Right atrium auricular region (tissue), 2 donors: ENCODE measurements around the gene SYT7. TPM values are rescaled to one million over a fixed set of nuclear protein-coding genes. Genes with fewer than 3 reads are reported as not detected.

Source experiments
- DNase-seq: peaks from one replicate; pipeline ENCODE4 v3.0.0-alpha.2; 2019; ENCODE audit warnings: low spot score
- H3K27ac ChIP-seq, 2 donors: fragments of 200-600 bp; sonication (generic); 1 replicate in 1 of 2; 2 replicates in 1 of 2; pipeline ENCODE4 v1.5.1; 2016 to 2019
- H3K27me3 ChIP-seq, 2 donors: fragments of 200-600 bp; sonication (generic); one replicate each; pipeline versions ENCODE4 v1.5.1 to v1.6.0; 2017 to 2019
- H3K36me3 ChIP-seq: fragments of 200-600 bp; sonication (generic); one replicate; pipeline ENCODE4 v1.5.1; 2016
- H3K4me1 ChIP-seq, 2 donors: fragments of 200-600 bp; sonication (generic); one replicate each; pipeline versions ENCODE4 v1.5.1 to v1.6.0; 2017 to 2019
- H3K4me3 ChIP-seq, 2 donors: fragments of 200-600 bp; sonication (generic); 1 replicate in 1 of 2; 2 replicates in 1 of 2; pipeline ENCODE4 v1.5.1; 2017 to 2019; ENCODE audit warnings: mild to moderate bottlenecking in 1 of 2, moderate library complexity in 1 of 2
- H3K9me3 ChIP-seq, 2 donors: fragments of 200-600 bp; sonication (generic); one replicate each; pipeline ENCODE4 v1.5.1; 2019
- total RNA-seq, 2 donors: library from RNA; depleted of rRNA; stranded (reverse); fragments of >200 nt; gene quantifications; one replicate each; pipeline ENCODE4 v1.1.0, GENCODE V29; 2016
- TF ChIP-seq, protein P1 (sequence below), 2 donors: fragments of 200-600 bp; sonication (generic); IDR thresholded peaks; one replicate each; pipeline ENCODE4 v1.5.1; 2019; ENCODE audit warnings: antibody characterized with exemption in 2 of 2

Gene SYT7
- total RNA-seq, 2 donors from 2014 or later, result 19.2 to 23.6 TPM

GRCh38 chr11:61603667-61604066 is 22.8 kb upstream of the SYT7 start:
- Histone ChIP-seq H3K27me3 (no peaks in the 10 kb centered on the region), H3K4me1 (peaks cover 2 to 25% of the 10 kb centered on the region in 2 donors), H3K36me3 (no peaks in the 10 kb centered on the region), H3K27ac (peak overlapping the region; percentile 23 to 47), H3K4me3 (no peak overlapping the region), H3K9me3 (no peaks in the 10 kb centered on the region)
- no peak for DNase-seq
- TF ChIP-seq, protein P1, sequence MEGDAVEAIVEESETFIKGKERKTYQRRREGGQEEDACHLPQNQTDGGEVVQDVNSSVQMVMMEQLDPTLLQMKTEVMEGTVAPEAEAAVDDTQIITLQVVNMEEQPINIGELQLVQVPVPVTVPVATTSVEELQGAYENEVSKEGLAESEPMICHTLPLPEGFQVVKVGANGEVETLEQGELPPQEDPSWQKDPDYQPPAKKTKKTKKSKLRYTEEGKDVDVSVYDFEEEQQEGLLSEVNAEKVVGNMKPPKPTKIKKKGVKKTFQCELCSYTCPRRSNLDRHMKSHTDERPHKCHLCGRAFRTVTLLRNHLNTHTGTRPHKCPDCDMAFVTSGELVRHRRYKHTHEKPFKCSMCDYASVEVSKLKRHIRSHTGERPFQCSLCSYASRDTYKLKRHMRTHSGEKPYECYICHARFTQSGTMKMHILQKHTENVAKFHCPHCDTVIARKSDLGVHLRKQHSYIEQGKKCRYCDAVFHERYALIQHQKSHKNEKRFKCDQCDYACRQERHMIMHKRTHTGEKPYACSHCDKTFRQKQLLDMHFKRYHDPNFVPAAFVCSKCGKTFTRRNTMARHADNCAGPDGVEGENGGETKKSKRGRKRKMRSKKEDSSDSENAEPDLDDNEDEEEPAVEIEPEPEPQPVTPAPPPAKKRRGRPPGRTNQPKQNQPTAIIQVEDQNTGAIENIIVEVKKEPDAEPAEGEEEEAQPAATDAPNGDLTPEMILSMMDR (IDR thresholded peaks at IDR 0.05), result no peak

DNA sequence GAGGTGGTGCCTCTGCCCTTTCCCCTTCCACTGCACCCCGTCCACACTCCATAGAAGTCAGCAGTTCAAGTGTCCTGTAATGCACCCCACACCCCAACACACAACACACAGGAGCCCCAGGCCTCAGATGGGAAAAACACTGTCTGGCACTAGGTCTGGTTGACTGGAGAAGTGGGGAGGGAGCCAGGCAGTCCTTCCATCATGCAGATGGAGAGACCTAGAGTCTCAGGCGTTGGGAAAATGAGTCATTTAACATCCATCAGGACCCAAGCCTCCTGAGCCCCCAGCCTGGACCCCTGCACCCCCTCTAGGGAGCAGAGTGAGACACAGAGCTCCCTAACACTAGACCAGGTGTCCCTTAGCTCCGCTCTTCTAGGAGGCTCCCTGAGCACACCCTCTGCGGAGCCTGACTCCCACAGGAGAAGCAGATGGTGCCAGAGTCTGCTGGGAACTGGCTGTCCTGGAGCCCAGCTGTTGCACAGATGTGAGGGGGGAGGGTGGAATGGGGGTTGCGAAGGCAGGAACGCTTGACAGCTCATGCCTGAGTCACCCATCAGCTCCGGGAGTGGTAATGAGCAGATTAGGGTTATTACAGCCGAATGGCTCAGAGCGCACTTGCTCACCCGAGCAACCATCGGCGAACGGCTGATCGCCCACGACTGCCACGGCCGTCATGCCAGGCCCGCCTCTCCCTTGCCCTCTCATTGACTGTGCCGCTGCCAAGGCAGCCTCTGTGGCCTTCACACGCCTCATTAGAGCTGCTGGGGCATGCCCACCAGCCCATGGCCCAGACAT is 22.1 kb upstream of the SYT7 start:
- no peaks in the 10 kb centered on the region for H3K27me3 ChIP-seq
- no peaks in the 10 kb centered on the region for H3K9me3 ChIP-seq
- H3K36me3 ChIP-seq, result no peaks in the 10 kb centered on the region
- peak; percentile 87 for DNase-seq
- H3K4me3 ChIP-seq, result no peak overlapping the region
- peak overlapping the region; percentile 23 to 47 for H3K27ac ChIP-seq
- TF ChIP-seq, protein P1 (IDR thresholded peaks at IDR 0.05), result no peak
- peaks cover 2 to 31% of the 10 kb centered on the region in 2 donors for H3K4me1 ChIP-seq

GRCh38 chr11:61601512-61601911 is 20.6 kb upstream of the SYT7 start:
- H3K36me3 ChIP-seq, result no peaks in the 10 kb centered on the region
- TF ChIP-seq, protein P1 (IDR thresholded peaks at IDR 0.05), result no peak
- H3K4me1 ChIP-seq, result peaks cover 2 to 31% of the 10 kb centered on the region in 2 donors
- H3K27me3 ChIP-seq, result no peaks in the 10 kb centered on the region
- H3K9me3 ChIP-seq, result no peaks in the 10 kb centered on the region
- no peak for DNase-seq
- H3K27ac ChIP-seq, result no peak overlapping the region
- no peak overlapping the region for H3K4me3 ChIP-seq

DNA sequence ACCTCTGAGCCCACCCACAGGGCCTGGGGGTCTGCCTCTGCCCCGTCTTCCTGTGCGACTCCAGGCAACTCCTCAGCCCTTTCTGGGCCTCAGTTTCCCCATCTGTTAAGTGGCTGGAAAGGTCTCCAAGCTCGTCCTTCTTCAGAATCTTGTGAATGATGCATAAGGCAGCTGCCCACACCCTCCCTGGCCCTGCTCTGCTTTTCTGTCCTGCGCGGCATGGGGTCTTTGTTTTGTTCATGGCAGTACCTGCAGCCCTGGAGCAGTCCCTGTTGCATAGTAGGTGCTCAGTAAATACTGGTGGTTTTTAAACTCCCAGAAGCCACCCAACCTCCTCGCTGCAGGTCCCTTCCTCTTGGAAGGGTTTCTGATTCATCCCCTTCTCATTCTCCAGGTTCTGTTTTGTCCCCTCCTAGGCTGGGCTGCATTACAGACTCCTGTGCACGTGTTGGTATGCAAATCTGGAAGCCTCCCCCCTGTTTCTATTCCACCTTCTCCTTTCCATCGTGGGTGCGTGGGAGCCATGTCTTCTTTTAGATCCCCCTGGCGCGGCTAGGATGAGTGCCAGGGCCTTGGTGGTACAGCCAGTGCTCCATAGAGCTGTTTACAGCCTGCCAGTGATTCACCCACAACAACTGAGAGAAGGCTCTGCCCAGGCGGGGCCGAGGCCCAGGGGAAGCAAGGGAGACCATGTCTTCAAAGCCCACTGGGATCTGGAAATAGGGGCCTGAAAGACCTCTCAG is 19.3 kb upstream of the SYT7 start:
- TF ChIP-seq, protein P1 (IDR thresholded peaks at IDR 0.05), result no peak
- Histone ChIP-seq H3K4me3 (peak overlapping the region in 1 of 2 donors; percentile 15), H3K27me3 (no peaks in the 10 kb centered on the region)

DNA sequence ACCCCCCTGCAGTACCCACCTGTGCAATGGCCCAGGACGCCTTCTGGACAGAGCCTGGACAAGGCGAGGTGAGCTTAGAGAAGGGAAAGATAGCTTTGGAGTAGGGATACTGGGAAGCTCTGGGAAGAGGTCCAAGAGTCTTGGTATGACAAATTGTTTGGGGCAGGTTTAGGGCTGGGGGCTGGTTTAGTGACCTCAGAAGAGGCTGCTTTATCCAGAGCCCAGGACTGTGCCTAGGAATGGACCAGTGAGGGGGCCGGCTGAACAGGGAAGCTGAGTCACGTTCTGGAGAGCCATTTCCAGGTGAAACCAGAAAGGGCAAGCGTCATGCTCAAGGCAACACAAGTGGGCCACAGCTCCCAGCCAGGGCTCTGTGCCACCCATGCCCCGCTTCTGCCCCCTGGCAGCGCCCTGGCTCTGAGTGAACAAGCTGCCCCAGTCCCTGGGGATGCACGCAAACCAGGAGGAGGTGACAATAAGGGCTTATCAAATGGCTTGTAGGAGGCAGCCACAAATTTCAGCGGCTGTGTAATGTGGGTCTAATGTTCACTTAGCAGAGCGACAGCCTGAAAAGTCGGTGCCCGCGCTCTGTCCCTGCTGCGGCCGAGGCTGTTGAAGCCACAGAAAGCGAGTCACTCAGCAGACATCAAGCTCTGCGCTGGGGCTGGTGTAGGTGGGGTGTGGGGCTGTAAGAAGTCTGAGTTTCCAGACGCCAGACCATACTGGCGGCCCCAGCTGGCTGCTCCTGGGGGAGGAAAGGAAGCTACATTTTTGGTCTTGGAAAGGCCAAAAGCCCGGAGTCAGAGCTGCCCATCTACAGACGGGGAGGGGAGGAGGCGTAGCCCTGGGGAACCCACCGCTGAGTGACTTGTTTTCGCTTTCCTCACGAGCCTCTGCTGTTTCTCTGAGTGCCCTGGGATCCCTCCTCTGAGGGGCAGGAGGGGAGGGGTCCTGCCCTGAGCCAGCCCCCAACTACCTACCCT is 18.3 kb upstream of the SYT7 start:
- Histone ChIP-seq H3K9me3 (no peaks in the 10 kb centered on the region), H3K27ac (peak overlapping the region; percentile 27 to 66), H3K27me3 (no peaks in the 10 kb centered on the region), H3K4me3 (peak overlapping the region in 1 of 2 donors; percentile 15), H3K36me3 (no peaks in the 10 kb centered on the region), H3K4me1 (peaks cover 2 to 47% of the 10 kb centered on the region in 2 donors)
- TF ChIP-seq, protein P1 (IDR thresholded peaks at IDR 0.05), result no peak
- DNase-seq, result no peak

More for the DNA sequence above, 19.3 kb upstream of the SYT7 start:
- DNase-seq, result no peak
- Histone ChIP-seq H3K27ac (peak overlapping the region; percentile 27 to 66), H3K36me3 (no peaks in the 10 kb centered on the region), H3K4me1 (peaks cover 2 to 38% of the 10 kb centered on the region in 2 donors), H3K9me3 (no peaks in the 10 kb centered on the region)
